Stimulated activated CD8-positive, alpha-beta memory T cell treated with anti-CD3 and anti-CD28 coated beads, Interleukin-15, amount 100 ng/mL, for 48 hours (primary cell): Measurements from ENCODE around the gene UBR1.

Experiments used
- DNase-seq, 2 donors: peaks; one replicate each; pipeline ENCODE4 v3.0.0-alpha.2; 2020; ENCODE audit warnings: low read depth in 2 of 2

The UBR1 gene

GRCh38 chr15:43107751-43108150 lies 1.9 kb upstream of the UBR1 start:
- DNase-seq: no peak

- DNase-seq: no peak
Observed at GRCh38 chr15:43106486-43106829, 620 bp upstream of the UBR1 start.

GRCh38 chr15:43105077-43105736 lies 631 bp downstream of the UBR1 start:
- no peak for DNase-seq

- DNase-seq: no peak
Observed at GRCh38 chr15:43104426-43104825, 1.4 kb downstream of the UBR1 start.

- DNase-seq: no peak
Observed at GRCh38 chr15:43103907-43104306, 1.9 kb downstream of the UBR1 start.

- no peak for DNase-seq
Observed at GRCh38 chr15:43102187-43102586, 3.7 kb downstream of the UBR1 start.

GRCh38 chr15:43100971-43101370 lies 4.9 kb downstream of the UBR1 start:
- no peak for DNase-seq

GRCh38 chr15:43099105-43099845 lies 6.6 kb downstream of the UBR1 start:
- no peak for DNase-seq

- DNase-seq: no peak
Observed at GRCh38 chr15:43096411-43096810, 9.4 kb downstream of the UBR1 start.

- no peak for DNase-seq
Observed at GRCh38 chr15:43095708-43096347, 10.0 kb downstream of the UBR1 start.

GRCh38 chr15:43095243-43095642 lies 10.6 kb downstream of the UBR1 start:
- no peak for DNase-seq

- DNase-seq: no peak
Observed at GRCh38 chr15:43094416-43095030, 11.3 kb downstream of the UBR1 start.

GRCh38 chr15:43093026-43093425 lies 12.8 kb downstream of the UBR1 start:
- DNase-seq: no peak

GRCh38 chr15:43091859-43092258 lies 14.0 kb downstream of the UBR1 start:
- no peak for DNase-seq

GRCh38 chr15:43086551-43086950 lies 19.3 kb downstream of the UBR1 start:
- DNase-seq: no peak

GRCh38 chr15:43085921-43086320 lies 19.9 kb downstream of the UBR1 start:
- no peak for DNase-seq

GRCh38 chr15:43082509-43082908 lies 23.3 kb downstream of the UBR1 start:
- no peak for DNase-seq

- DNase-seq: no peak
Observed at GRCh38 chr15:43081283-43081682, 24.6 kb downstream of the UBR1 start.

GRCh38 chr15:43071451-43071850 lies 34.4 kb downstream of the UBR1 start:
- no peak for DNase-seq

- DNase-seq: no peak
Observed at GRCh38 chr15:43070893-43071292, 34.9 kb downstream of the UBR1 start.

GRCh38 chr15:43070249-43070648 lies 35.6 kb downstream of the UBR1 start:
- DNase-seq: no peak

GRCh38 chr15:43067717-43068461 lies 37.9 kb downstream of the UBR1 start:
- peak; percentile 0 to 33 for DNase-seq
